Psoas muscle (tissue), 8 donors: ENCODE results near the gene NHLRC2. TPM values are rescaled to one million over a fixed set of nuclear protein-coding genes. Genes with fewer than 3 reads are reported as not detected.

ENCODE experiments used
- ATAC-seq, 4 donors: fragments of 200-7000 bp; cut with Tn5 transposase; one replicate each; pipeline ENCODE4 v1.9.1; 2020; ENCODE audit warnings: moderate library complexity in 3 of 4, mild to moderate bottlenecking in 2 of 4
- DNase-seq, 2 donors: peaks; one replicate each; pipeline ENCODE4 v3.0.0-alpha.2; 2020
- H3K27ac ChIP-seq: fragments of 200-600 bp; one replicate; pipeline ENCODE4 v1.8.0; 2022
- H3K27me3 ChIP-seq, 3 donors: fragments of 200-600 bp in 1 of 3; one replicate each; pipeline versions ENCODE4 v1.6.1 to v1.8.0; 2013 to 2022; ENCODE audit warnings: low read length in 2 of 3, mild to moderate bottlenecking in 2 of 3, moderate library complexity in 1 of 3; ENCODE audit not compliant: insufficient read depth in 3 of 3
- H3K36me3 ChIP-seq, 2 donors: fragments of 200-600 bp in 1 of 2; one replicate each; pipeline versions ENCODE4 v1.6.1 to v1.8.0; 2013 to 2022; ENCODE audit warnings: low read depth in 1 of 2, mild to moderate bottlenecking in 1 of 2, moderate library complexity in 1 of 2; ENCODE audit not compliant: insufficient read depth in 1 of 2
- H3K4me1 ChIP-seq: fragments of 200-600 bp; one replicate; pipeline ENCODE4 v1.8.0; 2022
- H3K4me3 ChIP-seq: fragments of 200-600 bp; one replicate; pipeline ENCODE4 v1.8.0; 2022; ENCODE audit warnings: mild to moderate bottlenecking
- H3K9me3 ChIP-seq: fragments of 200-600 bp; one replicate; pipeline ENCODE4 v1.8.0; 2022
- WGBS, 3 donors: extraction: QIAGEN DNeasy Blood & Tissue Kit; methylation state at CpG; one replicate each; pipeline versions ENCODE4 v1.1.6 to v1.1.7; 2013; 5-methylcytosine and 5-hydroxymethylcytosine counted together
- intact Hi-C, 2 donors: fragments of 100-400 bp; cut with DNase I; formaldehyde crosslinking; loops; one replicate each; pipeline versions ENCODE4 v1.11.0 to v1.14.2; 2022
- polyA plus RNA-seq, 3 donors: library from polyadenylated mRNA; stranded (reverse); fragments of 200-250 nt; gene quantifications; one replicate each; pipeline ENCODE4 v1.2.3, GENCODE V29; 2013
- total RNA-seq, 4 donors: library from RNA; stranded (reverse); fragmentation: NEBNext Ultra II Directional in 2 of 4; extraction: Animal tissue kit (Norgen Biotek cat#: 25700) in 2 of 4; gene quantifications; one replicate each; pipeline versions ENCODE4 v1.2.1 to v1.2.4, GENCODE V29; 2021 to 2023
- TF ChIP-seq, protein P1 (sequence below): fragments of 200-600 bp; IDR thresholded peaks from one replicate; pipeline ENCODE4 v1.8.0; 2022; ENCODE audit warnings: antibody characterized with exemption
- donor health status: healthy with polysubstance abuse.
- donor health status: DM: no; HTN: no; CAD: no; lungs with moderate emphysema.
- donor health status: Bipolar disorder and iron deficiency.
- donor health status: healthy.
- donor health status: DM: yes; HTN: yes; CAD: no.
- donor health status: DM: no; HTN: no; CAD: no.
- donor health status: DM: no; HTN: no; CAD: no.
- donor health status: DM: yes; HTN: yes; CAD: no.

NHLRC2 gene
- total and polyA plus RNA-seq, 7 donors: 3.8 to 30.0 (median 24.6) TPM

DNA sequence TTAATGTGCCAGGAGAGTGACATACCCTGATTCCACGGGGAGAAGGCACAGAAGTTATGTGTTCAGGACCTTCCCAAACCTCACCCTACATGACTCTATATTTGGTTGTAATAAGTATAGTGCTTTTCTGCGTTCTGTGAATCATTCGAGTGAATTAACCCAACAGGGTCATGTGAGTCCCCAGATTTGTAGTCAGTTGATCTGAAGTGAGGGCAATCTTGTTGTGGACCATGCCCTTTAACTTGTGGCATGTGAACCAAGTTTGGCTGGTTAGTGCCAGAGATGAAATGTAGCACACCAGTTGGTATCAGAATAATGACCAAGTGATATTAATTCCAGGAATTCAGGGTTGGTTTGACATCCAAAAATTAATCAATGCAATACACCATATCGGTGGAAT lies 70.2 kb downstream of the NHLRC2 start:
- DNase-seq (no peak), ATAC-seq (no peak)
- Histone ChIP-seq H3K27ac (no peak overlapping the region), H3K4me1 (no peaks in the 10 kb centered on the region), H3K36me3 (no peaks in the 10 kb centered on the region), H3K9me3 (no peaks in the 10 kb centered on the region), H3K27me3 (peaks cover 0 to under 1% (median 0%) of the 10 kb centered on the region in 3 donors), H3K4me3 (no peak overlapping the region)
- TF ChIP-seq, protein P1, sequence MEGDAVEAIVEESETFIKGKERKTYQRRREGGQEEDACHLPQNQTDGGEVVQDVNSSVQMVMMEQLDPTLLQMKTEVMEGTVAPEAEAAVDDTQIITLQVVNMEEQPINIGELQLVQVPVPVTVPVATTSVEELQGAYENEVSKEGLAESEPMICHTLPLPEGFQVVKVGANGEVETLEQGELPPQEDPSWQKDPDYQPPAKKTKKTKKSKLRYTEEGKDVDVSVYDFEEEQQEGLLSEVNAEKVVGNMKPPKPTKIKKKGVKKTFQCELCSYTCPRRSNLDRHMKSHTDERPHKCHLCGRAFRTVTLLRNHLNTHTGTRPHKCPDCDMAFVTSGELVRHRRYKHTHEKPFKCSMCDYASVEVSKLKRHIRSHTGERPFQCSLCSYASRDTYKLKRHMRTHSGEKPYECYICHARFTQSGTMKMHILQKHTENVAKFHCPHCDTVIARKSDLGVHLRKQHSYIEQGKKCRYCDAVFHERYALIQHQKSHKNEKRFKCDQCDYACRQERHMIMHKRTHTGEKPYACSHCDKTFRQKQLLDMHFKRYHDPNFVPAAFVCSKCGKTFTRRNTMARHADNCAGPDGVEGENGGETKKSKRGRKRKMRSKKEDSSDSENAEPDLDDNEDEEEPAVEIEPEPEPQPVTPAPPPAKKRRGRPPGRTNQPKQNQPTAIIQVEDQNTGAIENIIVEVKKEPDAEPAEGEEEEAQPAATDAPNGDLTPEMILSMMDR: no peak
- 63 to 77% (median 72%) methylated on average over 4 of the region's 4 CpGs for WGBS, 3 donors
- intact Hi-C loops: loop anchor here in 1 of 2 donors (10.0 kb wide), 1 partner anchor 220 kb away; no protein-coding TSS in a partner anchor

DNA sequence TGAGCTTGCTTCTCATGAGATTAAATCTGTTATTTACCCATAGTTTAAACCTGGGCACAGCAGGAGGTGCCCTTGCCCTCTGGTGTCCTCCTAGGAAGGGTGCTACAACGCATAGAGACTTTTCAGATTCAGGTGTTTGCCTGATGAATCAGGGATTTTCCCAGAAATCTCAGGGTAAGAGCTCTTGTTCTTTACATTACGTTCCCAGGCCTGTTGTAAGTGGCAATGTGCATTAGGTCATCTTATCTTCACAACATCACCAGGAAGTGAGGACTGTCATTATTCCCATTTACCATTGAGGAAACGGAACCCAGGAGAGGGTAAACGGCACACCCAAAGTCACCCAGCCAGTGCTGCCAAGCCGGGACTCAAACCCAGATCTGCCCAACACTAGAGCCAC lies 73.0 kb downstream of the NHLRC2 start:
- WGBS, 3 donors: 84 to 90% (median 90%) methylated on average over 5 of the region's 5 CpGs

DNA sequence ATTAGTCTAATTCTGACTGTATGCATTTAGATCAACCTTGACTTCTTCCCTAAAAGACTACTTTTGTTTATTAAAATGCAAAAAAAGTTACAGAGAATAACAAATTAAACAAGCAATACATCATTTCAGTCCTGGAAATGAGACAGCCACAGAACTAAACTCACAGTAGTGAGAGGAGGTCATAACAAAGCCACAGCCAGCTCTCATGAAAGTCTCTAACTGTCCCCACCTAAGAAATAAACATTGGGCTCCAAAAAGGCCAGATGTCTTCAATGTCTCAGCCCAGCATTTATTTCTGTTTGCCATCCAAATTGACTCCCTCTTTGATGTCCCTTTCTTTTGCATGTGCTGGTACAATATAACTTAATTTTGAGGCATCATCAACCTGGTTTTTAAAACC lies 74.4 kb downstream of the NHLRC2 start:
- DNase-seq: no peak
- Histone ChIP-seq H3K27me3 (no peaks in the 10 kb centered on the region), H3K4me3 (no peak overlapping the region), H3K9me3 (no peaks in the 10 kb centered on the region), H3K4me1 (no peaks in the 10 kb centered on the region), H3K36me3 (no peaks in the 10 kb centered on the region), H3K27ac (no peak overlapping the region)
- TF ChIP-seq, protein P1: no peak
- no peak for ATAC-seq
- intact Hi-C loops: loop anchor here in 1 of 2 donors (10.0 kb wide), 1 partner anchor 224 kb away; no protein-coding TSS in a partner anchor

More for the DNA sequence above, 73.0 kb downstream of the NHLRC2 start:
- Histone ChIP-seq H3K4me1 (no peaks in the 10 kb centered on the region), H3K36me3 (no peaks in the 10 kb centered on the region), H3K4me3 (no peak overlapping the region), H3K9me3 (no peaks in the 10 kb centered on the region), H3K27me3 (no peaks in the 10 kb centered on the region), H3K27ac (no peak overlapping the region)
- TF ChIP-seq, protein P1: no peak
- intact Hi-C loops: loop anchor here in 1 of 2 donors (10.0 kb wide), 1 partner anchor 223 kb away; no protein-coding TSS in a partner anchor
- DNase-seq (no peak), ATAC-seq (no peak)

DNA sequence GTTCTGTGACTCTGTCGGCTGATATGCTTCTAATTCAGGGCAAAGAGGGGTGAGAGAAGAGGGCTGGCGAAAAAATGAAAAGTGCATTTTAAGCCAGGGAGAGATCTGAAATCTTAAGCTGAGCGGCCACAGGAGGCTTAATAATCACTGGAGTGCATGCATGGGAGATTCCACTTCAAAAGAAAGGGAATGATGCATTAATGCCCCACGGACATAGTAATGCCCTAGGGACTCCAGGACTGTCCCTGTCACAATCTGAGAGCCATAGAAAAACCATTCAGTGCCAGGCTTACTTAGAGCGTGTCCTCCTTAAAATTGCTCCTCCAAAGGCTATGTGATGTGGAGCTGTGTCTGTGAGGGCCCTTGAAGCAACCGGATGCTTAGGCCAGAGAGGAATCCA lies 75.1 kb downstream of the NHLRC2 start:
- no peaks in the 10 kb centered on the region for H3K4me1 ChIP-seq
- DNase-seq (no peak), ATAC-seq (no peak)
- intact Hi-C loops: loop anchor here in 1 of 2 donors (10.0 kb wide), 1 partner anchor 225 kb away; no protein-coding TSS in a partner anchor
- no peak overlapping the region for H3K4me3 ChIP-seq
- TF ChIP-seq, protein P1: no peak
- WGBS, 3 donors: 55 to 63% (median 62%) methylated on average over 6 of the region's 6 CpGs
- no peaks in the 10 kb centered on the region for H3K9me3 ChIP-seq
- H3K27me3 ChIP-seq: no peaks in the 10 kb centered on the region
- no peaks in the 10 kb centered on the region for H3K36me3 ChIP-seq
- H3K27ac ChIP-seq: no peak overlapping the region

DNA sequence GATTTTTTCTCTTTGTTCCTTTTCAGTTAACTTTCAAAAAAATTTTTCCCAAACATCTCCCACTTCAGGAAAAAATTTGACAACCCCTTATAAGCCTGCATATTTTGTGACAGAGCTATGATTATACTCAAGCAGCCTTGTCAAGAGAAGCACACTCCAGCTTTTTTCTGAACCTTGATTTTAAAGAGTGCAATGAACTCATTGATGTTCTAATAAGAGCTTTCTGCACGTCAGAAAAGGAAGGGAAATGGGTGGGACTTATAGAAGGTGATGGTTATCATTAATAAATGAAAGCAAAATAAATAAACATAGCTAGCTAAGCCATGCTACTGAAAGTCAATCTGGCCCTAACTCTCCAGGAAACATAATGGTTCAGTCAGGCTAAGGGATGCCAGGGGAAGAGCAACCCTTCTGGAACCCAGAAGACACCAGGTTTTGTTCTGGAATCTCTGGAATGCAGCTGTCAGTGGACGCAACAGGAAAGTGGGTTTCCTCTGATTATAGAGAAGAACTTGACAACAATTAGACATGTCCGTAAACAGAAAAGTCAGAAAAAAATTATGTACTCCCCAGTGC lies 76.1 kb downstream of the NHLRC2 start:
- no peaks in the 10 kb centered on the region for H3K9me3 ChIP-seq
- WGBS, 3 donors: 60 to 70% (median 65%) methylated on average over 3 of the region's 3 CpGs
- ATAC-seq: no peak
- H3K36me3 ChIP-seq: no peaks in the 10 kb centered on the region
- H3K4me3 ChIP-seq: no peak overlapping the region
- no peaks in the 10 kb centered on the region for H3K27me3 ChIP-seq
- no peak for DNase-seq
- intact Hi-C loops: no loop called here
- H3K4me1 ChIP-seq: no peaks in the 10 kb centered on the region
- H3K27ac ChIP-seq: no peak overlapping the region
- TF ChIP-seq, protein P1: no peak
